Testis (tissue), 2 donors: ENCODE results near the gene COX14.

Experiments used
- POLR2A ChIP-seq: fragments of 450-650 bp; IDR thresholded peaks from one replicate; pipeline ENCODE4 v1.6.1; 2017; ENCODE audit warnings: antibody characterized with exemption, mild to moderate bottlenecking, moderate library complexity
- TF ChIP-seq, protein P1 (sequence below), 3 experiments: fragments of 450-650 bp in 2 of 3; fragments of 200-600 bp in 1 of 3; sonication (generic) in 1 of 3; IDR thresholded peaks; one replicate each; pipeline ENCODE4 v1.5.1; 2016 to 2019; ENCODE audit warnings: antibody characterized with exemption in 3 of 3, mild to moderate bottlenecking in 2 of 3, moderate library complexity in 1 of 3

GRCh38 chr12:50149311-50149710 is 37.3 kb downstream of the COX14 start:
- TF ChIP-seq, protein P1, sequence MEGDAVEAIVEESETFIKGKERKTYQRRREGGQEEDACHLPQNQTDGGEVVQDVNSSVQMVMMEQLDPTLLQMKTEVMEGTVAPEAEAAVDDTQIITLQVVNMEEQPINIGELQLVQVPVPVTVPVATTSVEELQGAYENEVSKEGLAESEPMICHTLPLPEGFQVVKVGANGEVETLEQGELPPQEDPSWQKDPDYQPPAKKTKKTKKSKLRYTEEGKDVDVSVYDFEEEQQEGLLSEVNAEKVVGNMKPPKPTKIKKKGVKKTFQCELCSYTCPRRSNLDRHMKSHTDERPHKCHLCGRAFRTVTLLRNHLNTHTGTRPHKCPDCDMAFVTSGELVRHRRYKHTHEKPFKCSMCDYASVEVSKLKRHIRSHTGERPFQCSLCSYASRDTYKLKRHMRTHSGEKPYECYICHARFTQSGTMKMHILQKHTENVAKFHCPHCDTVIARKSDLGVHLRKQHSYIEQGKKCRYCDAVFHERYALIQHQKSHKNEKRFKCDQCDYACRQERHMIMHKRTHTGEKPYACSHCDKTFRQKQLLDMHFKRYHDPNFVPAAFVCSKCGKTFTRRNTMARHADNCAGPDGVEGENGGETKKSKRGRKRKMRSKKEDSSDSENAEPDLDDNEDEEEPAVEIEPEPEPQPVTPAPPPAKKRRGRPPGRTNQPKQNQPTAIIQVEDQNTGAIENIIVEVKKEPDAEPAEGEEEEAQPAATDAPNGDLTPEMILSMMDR (IDR thresholded peaks at IDR 0.05): no peak
- TF ChIP-seq POLR2A: no peak
